ENCODE results near the gene CRIP2.

The CRIP2 gene

GRCh38 chr14:105474483-105475268, at the start of gene CRIP2:
Gene CRIP2 (plus strand): TSS chr14:105474821. CDS start chr14:105474863, 42 bp downstream.
- no peak for DNase-seq (ENCODE audit: low read depth)

GRCh38 chr14:105424861-105425260, 49.8 kb upstream of the CRIP2 start:
- no peak for DNase-seq (ENCODE audit: low read depth)

- DNase-seq (ENCODE audit: low read depth), result no peak
Observed at GRCh38 chr14:105425823-105426247, 48.8 kb upstream of the CRIP2 start.

GRCh38 chr14:105426416-105427130, 48.0 kb upstream of the CRIP2 start:
- DNase-seq (ENCODE audit: low read depth), result no peak

GRCh38 chr14:105427412-105427811, 47.2 kb upstream of the CRIP2 start:
- no peak for DNase-seq (ENCODE audit: low read depth)

- DNase-seq (ENCODE audit: low read depth), result no peak
Observed at GRCh38 chr14:105427936-105428485, 46.6 kb upstream of the CRIP2 start.

GRCh38 chr14:105430042-105430441, 44.6 kb upstream of the CRIP2 start:
- no peak for DNase-seq (ENCODE audit: low read depth)

GRCh38 chr14:105430565-105430964, 44.1 kb upstream of the CRIP2 start:
- no peak for DNase-seq (ENCODE audit: low read depth)

GRCh38 chr14:105431256-105431655, 43.4 kb upstream of the CRIP2 start:
- no peak for DNase-seq (ENCODE audit: low read depth)

- no peak for DNase-seq (ENCODE audit: low read depth)
Observed at GRCh38 chr14:105432657-105433056, 42.0 kb upstream of the CRIP2 start.

GRCh38 chr14:105433161-105433605, 41.4 kb upstream of the CRIP2 start:
- no peak for DNase-seq (ENCODE audit: low read depth)

- DNase-seq (ENCODE audit: low read depth), result no peak
Observed at GRCh38 chr14:105436402-105436801, 38.2 kb upstream of the CRIP2 start.

GRCh38 chr14:105436891-105437722, 37.5 kb upstream of the CRIP2 start:
- no peak for DNase-seq (ENCODE audit: low read depth)

- DNase-seq (ENCODE audit: low read depth), result no peak
Observed at GRCh38 chr14:105437723-105438500, 36.7 kb upstream of the CRIP2 start.

GRCh38 chr14:105439179-105439578, 35.4 kb upstream of the CRIP2 start:
- DNase-seq (ENCODE audit: low read depth), result no peak

GRCh38 chr14:105439710-105440553, 34.7 kb upstream of the CRIP2 start:
- no peak for DNase-seq (ENCODE audit: low read depth)

GRCh38 chr14:105440554-105440900, 34.1 kb upstream of the CRIP2 start:
- DNase-seq (ENCODE audit: low read depth), result no peak

- DNase-seq (ENCODE audit: low read depth), result no peak
Observed at GRCh38 chr14:105440992-105441391, 33.6 kb upstream of the CRIP2 start.

GRCh38 chr14:105442125-105442524, 32.5 kb upstream of the CRIP2 start:
- DNase-seq (ENCODE audit: low read depth), result no peak

GRCh38 chr14:105442834-105443233, 31.8 kb upstream of the CRIP2 start:
- no peak for DNase-seq (ENCODE audit: low read depth)
